Testis (tissue), 2 donors: ENCODE results near the gene TRIM46.

Experiments
- CTCF ChIP-seq, 3 experiments: fragments of 450-650 bp in 2 of 3; fragments of 200-600 bp in 1 of 3; sonication (generic) in 1 of 3; IDR thresholded peaks; one replicate each; pipeline ENCODE4 v1.5.1; 2016 to 2019; ENCODE audit warnings: antibody characterized with exemption in 3 of 3, mild to moderate bottlenecking in 2 of 3, moderate library complexity in 1 of 3
- POLR2A ChIP-seq: fragments of 450-650 bp; IDR thresholded peaks from one replicate; pipeline ENCODE4 v1.6.1; 2017; ENCODE audit warnings: antibody characterized with exemption, mild to moderate bottlenecking, moderate library complexity

GRCh38 chr1:155184351-155184811, 10.7 kb downstream of the TRIM46 start:
- TF ChIP-seq CTCF (IDR thresholded peaks at IDR 0.05), result no peak
- no peak for TF ChIP-seq POLR2A
